Activated T-cell treated with anti-CD3 and anti-CD28 coated beads, Interleukin-2, amount 50 U/mL, for 72 hours (primary cell): ENCODE data around the gene LUC7L2. TPM values are rescaled to one million over a fixed set of nuclear protein-coding genes. Genes with fewer than 3 reads are reported as not detected.
"Not testable (repeated sequence)": the region's sequence is repeated elsewhere in the genome, so short reads cannot be mapped to it uniquely, and the experiment has no call there.

Experiments used
- ATAC-seq, 2 donors: fragments of 150-1000 bp; cut with Tn5 transposase; replicated peaks in 1 of 2; 2 replicates each; pipeline ENCODE4 v1.10.0; 2021; ENCODE audit warnings: moderate library complexity in 2 of 2, mild to moderate bottlenecking in 1 of 2
- DNase-seq, 2 donors: peaks; one replicate each; pipeline ENCODE4 v3.0.0; 2021 to 2022; ENCODE audit warnings: mixed read lengths in 1 of 2
- H3K27ac Mint-ChIP-seq: one replicate; pipeline ENCODE4 v1.8.0; 2022; ENCODE audit warnings: mild to moderate bottlenecking, moderate library complexity, mixed read lengths
- H3K27me3 Mint-ChIP-seq: one replicate; pipeline ENCODE4 v1.8.0; 2022; ENCODE audit warnings: low read depth, mixed read lengths
- H3K36me3 Mint-ChIP-seq, 2 donors: one replicate each; pipeline ENCODE4 v1.8.0; 2022; ENCODE audit warnings: mixed read lengths in 2 of 2, mild to moderate bottlenecking in 1 of 2; ENCODE audit not compliant: insufficient read depth in 2 of 2
- H3K4me1 Mint-ChIP-seq: one replicate; pipeline ENCODE4 v1.8.0; 2022; ENCODE audit warnings: low read depth, mixed read lengths
- H3K4me3 Mint-ChIP-seq, 2 donors: one replicate each; pipeline ENCODE4 v1.8.0; 2022; ENCODE audit warnings: mild to moderate bottlenecking in 2 of 2, mixed read lengths in 2 of 2, moderate library complexity in 2 of 2
- H3K9me3 Mint-ChIP-seq, 2 donors: one replicate each; pipeline ENCODE4 v1.8.0; 2022; ENCODE audit warnings: mixed read lengths in 2 of 2
- total RNA-seq, 2 donors: library from RNA; stranded (reverse); gene quantifications; one replicate each; pipeline ENCODE4 v1.2.3, GENCODE V29; 2022

LUC7L2 gene
- total RNA-seq, 2 donors from 2014 or later, result 178 to 217 TPM

GRCh38 chr7:139389774-139390173 is 30.1 kb downstream of the LUC7L2 start:
- no peak overlapping the region for H3K4me3 Mint-ChIP-seq
- peaks cover 33% of the 10 kb centered on the region for H3K4me1 Mint-ChIP-seq
- no peaks in the 10 kb centered on the region for H3K27me3 Mint-ChIP-seq
- no peaks in the 10 kb centered on the region for H3K9me3 Mint-ChIP-seq
- no peak overlapping the region for H3K27ac Mint-ChIP-seq
- H3K36me3 Mint-ChIP-seq, result peaks cover 13 to 35% of the 10 kb centered on the region in 2 donors
- ATAC-seq (no peak), DNase-seq (no peak)

GRCh38 chr7:139393621-139394211 is 34.0 kb downstream of the LUC7L2 start:
- H3K9me3 Mint-ChIP-seq, result no peaks in the 10 kb centered on the region
- no peak for DNase-seq
- no peaks in the 10 kb centered on the region for H3K27me3 Mint-ChIP-seq
- H3K4me1 Mint-ChIP-seq, result peaks cover 38% of the 10 kb centered on the region
- ATAC-seq, result peak in 1 of 2 donors; percentile 39
- peak overlapping the region; percentile 66 for H3K27ac Mint-ChIP-seq
- no peak overlapping the region for H3K4me3 Mint-ChIP-seq
- H3K36me3 Mint-ChIP-seq, result peaks cover 15 to 40% of the 10 kb centered on the region in 2 donors

- peaks cover 10 to 38% of the 10 kb centered on the region in 2 donors for H3K36me3 Mint-ChIP-seq
- no peaks in the 10 kb centered on the region for H3K9me3 Mint-ChIP-seq
- peak overlapping the region in 1 of 2 donors; percentile 22 for H3K4me3 Mint-ChIP-seq
- no peaks in the 10 kb centered on the region for H3K27me3 Mint-ChIP-seq
- peak overlapping the region; percentile 54 for H3K27ac Mint-ChIP-seq
- ATAC-seq (no peak), DNase-seq (no peak)
- H3K4me1 Mint-ChIP-seq, result peaks cover 38% of the 10 kb centered on the region
Measured at GRCh38 chr7:139394540-139394939, 34.8 kb downstream of the LUC7L2 start.

- no peaks in the 10 kb centered on the region for H3K27me3 Mint-ChIP-seq
- ATAC-seq (no peak), DNase-seq (no peak)
- H3K27ac Mint-ChIP-seq, result no peak overlapping the region
- no peaks in the 10 kb centered on the region for H3K9me3 Mint-ChIP-seq
- peaks cover 37% of the 10 kb centered on the region for H3K4me1 Mint-ChIP-seq
- H3K36me3 Mint-ChIP-seq, result peaks cover 10 to 38% of the 10 kb centered on the region in 2 donors
- no peak overlapping the region for H3K4me3 Mint-ChIP-seq
Measured at GRCh38 chr7:139396323-139396951, 36.7 kb downstream of the LUC7L2 start.

GRCh38 chr7:139397192-139397591 is 37.5 kb downstream of the LUC7L2 start:
- H3K4me1 Mint-ChIP-seq, result peaks cover 30% of the 10 kb centered on the region

GRCh38 chr7:139403601-139404000 is 43.9 kb downstream of the LUC7L2 start:
- Mint-ChIP-seq H3K36me3 (peaks cover 7 to 52% of the 10 kb centered on the region in 2 donors), H3K9me3 (no peaks in the 10 kb centered on the region), H3K4me1 (no peaks in the 10 kb centered on the region), H3K27ac (peak overlapping the region; percentile 27), H3K4me3 (no peak overlapping the region), H3K27me3 (no peaks in the 10 kb centered on the region)
- no peak for ATAC-seq
- DNase-seq, result no peak

More at GRCh38 chr7:139397192-139397591, 37.5 kb downstream of the LUC7L2 start:
- DNase-seq (no peak), ATAC-seq (no peak)
- Mint-ChIP-seq H3K36me3 (peaks cover 10 to 37% of the 10 kb centered on the region in 2 donors), H3K27ac (no peak overlapping the region), H3K9me3 (no peaks in the 10 kb centered on the region), H3K4me3 (no peak overlapping the region), H3K27me3 (no peaks in the 10 kb centered on the region)

- ATAC-seq, result no peak
- peaks cover 6% of the 10 kb centered on the region for H3K4me1 Mint-ChIP-seq
- no peaks in the 10 kb centered on the region for H3K9me3 Mint-ChIP-seq
- no peaks in the 10 kb centered on the region for H3K27me3 Mint-ChIP-seq
- peaks cover 5 to 61% of the 10 kb centered on the region in 2 donors for H3K36me3 Mint-ChIP-seq
- no peak overlapping the region for H3K4me3 Mint-ChIP-seq
- DNase-seq, result no peak
- H3K27ac Mint-ChIP-seq, result no peak overlapping the region
Measured at GRCh38 chr7:139407555-139407954, 47.9 kb downstream of the LUC7L2 start.

- not testable (repeated sequence) for DNase-seq, H3K27ac Mint-ChIP-seq, H3K27me3 Mint-ChIP-seq, ATAC-seq, H3K4me1 Mint-ChIP-seq, H3K4me3 Mint-ChIP-seq, H3K9me3 Mint-ChIP-seq
- peaks cover 10 to 41% of the 10 kb centered on the region in 2 donors for H3K36me3 Mint-ChIP-seq
Measured at GRCh38 chr7:139414743-139415402, 55.2 kb downstream of the LUC7L2 start.

GRCh38 chr7:139416405-139416804 is 56.7 kb downstream of the LUC7L2 start:
- Mint-ChIP-seq H3K36me3 (peaks cover 10 to 35% of the 10 kb centered on the region in 2 donors), H3K27me3 (no peaks in the 10 kb centered on the region), H3K4me1 (no peaks in the 10 kb centered on the region), H3K4me3 (no peak overlapping the region), H3K27ac (peak overlapping the region; percentile 27), H3K9me3 (no peaks in the 10 kb centered on the region)
- DNase-seq (no peak), ATAC-seq (no peak)

GRCh38 chr7:139417478-139417877 is 57.8 kb downstream of the LUC7L2 start:
- Mint-ChIP-seq H3K4me3 (no peak overlapping the region), H3K27me3 (no peaks in the 10 kb centered on the region), H3K4me1 (no peaks in the 10 kb centered on the region), H3K9me3 (no peaks in the 10 kb centered on the region), H3K36me3 (peaks cover 12 to 35% of the 10 kb centered on the region in 2 donors), H3K27ac (peak overlapping the region; percentile 20)
- DNase-seq, result no peak
- ATAC-seq, result no peak

GRCh38 chr7:139421123-139421522 is 61.4 kb downstream of the LUC7L2 start:
- Mint-ChIP-seq H3K36me3 (peaks cover 11 to 23% of the 10 kb centered on the region in 2 donors), H3K27me3 (no peaks in the 10 kb centered on the region), H3K9me3 (no peaks in the 10 kb centered on the region), H3K4me1 (no peaks in the 10 kb centered on the region), H3K27ac (peak overlapping the region; percentile 57), H3K4me3 (no peak overlapping the region)
- DNase-seq (no peak), ATAC-seq (no peak)

- Mint-ChIP-seq H3K27ac (no peak overlapping the region), H3K4me1 (no peaks in the 10 kb centered on the region), H3K36me3 (peaks cover 9 to 18% of the 10 kb centered on the region in 2 donors), H3K4me3 (no peak overlapping the region), H3K27me3 (no peaks in the 10 kb centered on the region), H3K9me3 (no peaks in the 10 kb centered on the region)
- ATAC-seq (no peak), DNase-seq (no peak)
Measured at GRCh38 chr7:139422126-139422525, 62.4 kb downstream of the LUC7L2 start.

GRCh38 chr7:139423091-139423490 is 63.4 kb downstream of the LUC7L2 start:
- peaks cover 9 to 12% of the 10 kb centered on the region in 2 donors for H3K36me3 Mint-ChIP-seq
- ATAC-seq, result no peak
- no peak overlapping the region for H3K4me3 Mint-ChIP-seq

More at GRCh38 chr7:139423091-139423490, 63.4 kb downstream of the LUC7L2 start:
- DNase-seq, result no peak
- Mint-ChIP-seq H3K9me3 (no peaks in the 10 kb centered on the region), H3K27ac (no peak overlapping the region), H3K27me3 (no peaks in the 10 kb centered on the region), H3K4me1 (no peaks in the 10 kb centered on the region)
